ENCODE measurements around the gene HS6ST1.
A peak's percentile ranks its signal among the peaks of the same experiment; 100 is the strongest.

Gene HS6ST1

GRCh38 chr2:128280158-128280871 lies 38.4 kb downstream of the HS6ST1 start:
- H3K27ac ChIP-seq: peak overlapping the region in 1 of 2 donors; percentile 56
- DNase-seq (ENCODE audit: low spot score): no peak
- peak overlapping the region; percentile 20 for H3K4me3 ChIP-seq
- TF ChIP-seq CTCF (IDR thresholded peaks at IDR 0.05): no peak

GRCh38 chr2:128279786-128280157 lies 38.9 kb downstream of the HS6ST1 start:
- Histone ChIP-seq H3K4me3 (peak overlapping the region; percentile 20), H3K27ac (peak overlapping the region in 1 of 2 donors; percentile 56)
- TF ChIP-seq CTCF (IDR thresholded peaks at IDR 0.05): no peak
- no peak for DNase-seq (ENCODE audit: low spot score)

GRCh38 chr2:128279009-128279408 lies 39.7 kb downstream of the HS6ST1 start:
- no peak for TF ChIP-seq CTCF (IDR thresholded peaks at IDR 0.05)
- H3K27ac ChIP-seq: no peak overlapping the region
- DNase-seq (ENCODE audit: low spot score): no peak
- no peak overlapping the region for H3K4me3 ChIP-seq

- no peak overlapping the region for H3K4me3 ChIP-seq
- peak; percentile 53 for DNase-seq (ENCODE audit: low spot score)
- no peak overlapping the region for H3K27ac ChIP-seq
- no peak for TF ChIP-seq CTCF (IDR thresholded peaks at IDR 0.05)
Observed at GRCh38 chr2:128277961-128278681, 40.5 kb downstream of the HS6ST1 start.

- peak; percentile 64 for DNase-seq (ENCODE audit: low spot score)
- no peak overlapping the region for H3K27ac ChIP-seq
- no peak overlapping the region for H3K4me3 ChIP-seq
- no peak for TF ChIP-seq CTCF (IDR thresholded peaks at IDR 0.05)
Observed at GRCh38 chr2:128276878-128277675, 41.6 kb downstream of the HS6ST1 start.

- no peak for TF ChIP-seq CTCF (IDR thresholded peaks at IDR 0.05)
- Histone ChIP-seq H3K27ac (no peak overlapping the region), H3K4me3 (no peak overlapping the region)
- peak; percentile 41 for DNase-seq (ENCODE audit: low spot score)
Observed at GRCh38 chr2:128275498-128276045, 43.1 kb downstream of the HS6ST1 start.
